ENCODE data around the gene PRDM15. TPM values are rescaled to one million over a fixed set of nuclear protein-coding genes. Genes with fewer than 3 reads are reported as not detected.

The PRDM15 gene
- total RNA-seq, 2 donors from 2014 or later, result 12.1 to 14.6 TPM

DNA sequence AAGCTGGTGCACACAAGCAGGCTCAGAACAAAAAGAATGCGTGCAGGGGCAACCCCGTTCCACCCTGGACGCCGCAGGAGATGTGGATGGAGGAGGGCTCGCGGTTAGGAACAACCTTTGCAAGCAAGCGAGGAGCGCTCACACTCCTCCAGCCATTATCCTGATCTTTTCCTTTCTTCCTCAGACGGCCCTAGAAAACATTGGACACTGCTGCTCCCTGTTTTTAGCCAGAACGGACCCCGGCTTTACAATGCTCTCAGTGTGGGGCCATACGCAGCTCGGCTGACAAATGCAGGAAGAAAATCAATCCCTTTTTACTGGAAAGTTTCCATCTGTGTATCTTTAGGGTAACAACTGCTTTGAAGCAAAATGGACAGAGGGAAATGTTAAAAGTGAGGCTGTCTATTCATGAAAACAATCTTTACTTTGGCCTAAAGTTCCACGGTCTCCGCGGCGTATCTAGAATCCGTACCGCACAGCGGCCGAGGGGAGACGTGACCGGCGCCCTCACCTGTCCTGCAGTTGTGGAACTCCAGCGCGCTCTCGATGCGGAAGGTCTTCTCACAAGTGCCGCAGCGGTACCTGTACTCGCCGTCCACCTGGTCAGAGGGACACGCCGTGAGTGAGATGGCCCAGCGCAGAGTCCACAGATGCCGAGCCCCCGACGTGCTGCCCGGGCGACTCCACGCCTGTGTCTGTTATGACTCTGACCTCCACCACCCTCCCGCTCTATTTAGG lies 44.0 kb downstream of the PRDM15 start:
- no peaks in the 10 kb centered on the region for H3K9me3 Mint-ChIP-seq
- H3K27me3 Mint-ChIP-seq (ENCODE audit: low read depth), result no peaks in the 10 kb centered on the region
- no peaks in the 10 kb centered on the region for H3K4me1 Mint-ChIP-seq (ENCODE audit: low read depth)
- H3K36me3 Mint-ChIP-seq (ENCODE audit: insufficient read depth in 2 of 2), result peaks cover 0 to 3% of the 10 kb centered on the region in 2 donors
- ATAC-seq (replicated peaks in 1 of 2) (no peak), DNase-seq (no peak)
- H3K4me3 Mint-ChIP-seq, result no peak overlapping the region
- H3K27ac Mint-ChIP-seq, result no peak overlapping the region

DNA sequence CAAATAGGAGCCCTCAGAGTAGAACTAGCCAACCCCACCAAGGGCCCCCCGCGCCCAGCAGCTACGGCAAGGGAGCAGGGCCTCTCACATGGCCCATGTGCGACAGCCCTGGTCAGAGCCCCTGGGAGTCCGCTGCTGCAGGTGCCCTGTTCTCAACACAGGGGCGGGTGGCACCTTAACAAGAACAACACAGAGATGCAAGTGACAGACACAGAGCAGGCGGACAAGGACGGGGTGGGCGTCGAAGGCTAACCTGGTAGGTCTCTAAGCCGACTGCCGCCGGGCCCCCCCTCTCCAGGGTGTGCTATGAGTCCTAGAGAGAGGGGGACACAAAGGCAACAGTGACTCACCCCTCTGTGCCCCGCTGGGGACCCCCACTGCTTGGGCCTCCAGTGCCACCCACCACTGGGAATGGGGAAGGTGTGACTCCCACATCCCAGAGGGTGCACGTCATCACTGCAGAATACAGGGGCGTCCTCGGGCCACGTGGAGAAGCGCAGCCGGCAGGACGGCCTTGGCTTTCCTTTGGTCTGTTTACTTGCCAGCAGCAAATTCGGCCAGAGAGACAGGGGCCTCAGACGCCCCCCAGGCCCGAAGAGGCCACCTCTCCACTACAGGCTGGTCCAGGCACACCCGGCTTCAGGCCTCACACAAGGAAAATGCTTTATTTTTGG lies 44.8 kb downstream of the PRDM15 start:
- no peak overlapping the region for H3K27ac Mint-ChIP-seq
- DNase-seq (no peak), ATAC-seq (replicated peaks in 1 of 2) (no peak)
- peaks cover 0 to 3% of the 10 kb centered on the region in 2 donors for H3K36me3 Mint-ChIP-seq (ENCODE audit: insufficient read depth in 2 of 2)
- H3K4me3 Mint-ChIP-seq, result no peak overlapping the region
- no peaks in the 10 kb centered on the region for H3K4me1 Mint-ChIP-seq (ENCODE audit: low read depth)
- no peaks in the 10 kb centered on the region for H3K27me3 Mint-ChIP-seq (ENCODE audit: low read depth)
- no peaks in the 10 kb centered on the region for H3K9me3 Mint-ChIP-seq

DNA sequence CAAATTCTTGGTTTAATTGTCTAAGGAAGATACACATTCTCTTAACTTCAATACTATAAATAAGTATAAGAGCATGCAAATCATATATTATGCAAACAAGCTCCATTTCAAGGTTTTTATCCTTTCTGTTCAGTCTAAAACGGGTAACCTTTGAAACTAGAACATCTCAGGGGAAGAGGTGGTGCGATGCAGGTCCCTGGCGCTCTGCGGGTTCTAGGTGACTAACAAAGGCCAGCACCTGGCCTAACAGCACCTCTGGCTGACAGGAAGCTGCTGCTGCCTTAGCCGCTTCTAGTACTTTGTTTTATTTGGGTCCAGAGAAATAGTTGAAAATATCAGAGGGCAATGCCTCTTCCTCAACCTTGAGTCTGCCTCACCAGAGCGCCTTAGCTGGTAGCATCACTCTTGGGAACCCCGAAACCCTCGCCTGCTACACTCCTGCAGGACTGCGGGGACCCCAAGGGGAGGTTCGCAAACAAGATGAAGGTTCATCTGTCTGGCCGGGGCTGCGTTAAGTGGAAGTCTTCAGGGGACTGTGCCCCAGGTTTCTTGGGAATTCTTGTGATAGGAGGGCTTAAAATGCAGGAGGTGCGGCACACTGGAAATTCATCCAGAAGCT lies 45.5 kb downstream of the PRDM15 start:
- H3K9me3 Mint-ChIP-seq, result no peaks in the 10 kb centered on the region
- DNase-seq (no peak), ATAC-seq (replicated peaks in 1 of 2) (no peak)
- H3K4me3 Mint-ChIP-seq, result no peak overlapping the region
- no peaks in the 10 kb centered on the region for H3K27me3 Mint-ChIP-seq (ENCODE audit: low read depth)
- H3K4me1 Mint-ChIP-seq (ENCODE audit: low read depth), result no peaks in the 10 kb centered on the region
- peaks cover 0 to 3% of the 10 kb centered on the region in 2 donors for H3K36me3 Mint-ChIP-seq (ENCODE audit: insufficient read depth in 2 of 2)
- H3K27ac Mint-ChIP-seq, result no peak overlapping the region

DNA sequence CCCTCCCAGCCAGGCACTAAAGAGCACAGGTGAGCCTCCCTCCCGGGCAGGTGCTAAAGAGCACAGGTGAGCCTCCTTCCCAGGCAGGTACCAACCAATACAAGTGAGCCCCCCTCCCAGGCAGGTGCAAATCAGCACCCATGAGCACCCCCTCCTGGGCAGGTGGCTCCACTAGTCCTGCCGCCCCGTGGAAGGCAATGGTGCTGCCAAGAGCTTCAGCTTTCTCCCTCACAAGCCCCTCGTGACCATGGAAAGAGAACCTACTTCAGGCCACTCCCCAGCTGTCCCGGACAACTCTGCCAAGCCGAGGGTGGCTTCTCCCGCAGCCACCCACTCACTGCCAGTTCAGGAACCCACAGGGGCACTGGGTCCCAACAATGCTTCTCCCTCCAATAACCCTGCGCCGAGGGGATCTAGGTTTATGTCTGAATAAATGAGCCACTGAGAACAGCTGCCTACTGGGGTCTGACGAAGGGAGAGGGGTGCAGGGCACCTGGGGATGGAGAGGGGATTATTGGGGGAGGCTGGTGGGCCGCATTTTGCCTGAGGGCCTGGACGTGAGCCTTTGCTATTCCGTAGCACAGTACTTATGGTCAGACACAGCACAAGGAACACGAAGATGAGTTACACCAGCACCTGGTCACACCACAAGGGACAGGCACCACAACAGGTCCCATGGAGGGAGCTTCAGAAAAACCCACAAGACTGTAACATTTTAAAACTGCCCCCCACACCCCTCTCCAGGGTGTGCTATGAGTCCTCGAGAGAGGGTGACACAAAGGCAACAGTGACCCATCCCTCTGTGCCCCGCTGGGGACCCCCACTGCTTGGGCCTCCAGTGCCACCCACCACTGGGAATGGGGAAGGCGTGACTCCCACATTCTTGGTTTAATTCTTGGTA lies 46.3 kb downstream of the PRDM15 start:
- Mint-ChIP-seq H3K36me3 (ENCODE audit: insufficient read depth in 2 of 2) (peaks cover 0 to 3% of the 10 kb centered on the region in 2 donors), H3K9me3 (no peaks in the 10 kb centered on the region), H3K27ac (no peak overlapping the region), H3K4me1 (ENCODE audit: low read depth) (no peaks in the 10 kb centered on the region), H3K4me3 (no peak overlapping the region), H3K27me3 (ENCODE audit: low read depth) (no peaks in the 10 kb centered on the region)
- DNase-seq (no peak), ATAC-seq (replicated peaks in 1 of 2) (no peak)

DNA sequence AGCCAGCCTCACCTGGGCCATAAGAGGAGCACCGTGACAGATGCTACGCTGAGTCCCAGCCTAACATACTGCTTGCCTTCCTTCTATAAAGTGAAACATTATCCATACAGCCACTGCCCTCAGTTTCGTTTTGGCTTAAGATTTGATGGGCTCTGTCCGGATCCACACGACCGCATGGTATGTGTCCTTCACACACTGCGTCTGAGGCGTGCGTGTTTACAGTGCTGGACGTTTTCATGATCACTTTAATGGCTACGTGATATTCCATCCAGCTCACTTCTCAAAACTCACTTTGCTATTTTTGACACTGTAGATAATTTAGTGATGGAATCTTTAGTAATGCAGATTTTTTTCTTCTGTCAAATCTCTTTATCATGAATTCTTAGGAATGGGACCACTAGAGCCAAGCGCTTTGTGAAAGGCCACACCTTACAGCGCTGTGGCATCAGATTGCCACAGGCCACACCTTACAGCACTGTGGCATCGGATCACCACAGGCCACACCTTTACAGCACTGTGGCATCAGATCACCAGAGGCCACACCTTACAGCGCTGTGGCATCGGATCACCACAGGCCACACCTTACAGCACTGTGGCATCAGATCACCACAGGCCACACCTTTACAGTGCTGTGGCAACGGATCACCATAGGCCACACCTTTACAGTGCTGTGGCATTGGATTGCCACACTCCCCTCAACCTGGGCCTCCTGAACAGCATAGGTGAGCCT lies 47.1 kb downstream of the PRDM15 start:
- no peaks in the 10 kb centered on the region for H3K4me1 Mint-ChIP-seq (ENCODE audit: low read depth)
- peaks cover 0 to 3% of the 10 kb centered on the region in 2 donors for H3K36me3 Mint-ChIP-seq (ENCODE audit: insufficient read depth in 2 of 2)
- ATAC-seq (replicated peaks in 1 of 2), result no peak
- no peak overlapping the region for H3K27ac Mint-ChIP-seq
- no peaks in the 10 kb centered on the region for H3K9me3 Mint-ChIP-seq
- no peaks in the 10 kb centered on the region for H3K27me3 Mint-ChIP-seq (ENCODE audit: low read depth)
- H3K4me3 Mint-ChIP-seq, result no peak overlapping the region
- no peak for DNase-seq

DNA sequence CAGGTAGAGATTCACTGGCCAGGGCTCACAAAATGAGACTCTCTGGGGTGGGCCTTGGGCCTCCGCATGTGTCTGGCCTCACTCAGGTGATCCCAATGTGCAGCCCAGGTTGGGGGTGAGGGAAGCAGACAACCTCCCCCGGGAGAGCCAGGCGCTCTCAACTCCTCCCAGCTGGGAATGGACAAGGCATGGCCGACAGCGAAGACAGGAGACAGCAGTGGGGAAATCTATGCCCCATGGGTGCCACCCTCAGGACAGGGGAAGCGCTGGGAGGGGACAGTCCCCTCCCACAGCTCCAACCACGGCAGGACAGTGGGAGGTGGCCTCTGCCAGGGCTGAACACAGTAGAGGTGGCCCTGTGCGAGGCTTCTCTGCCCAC lies 47.7 kb downstream of the PRDM15 start:
- H3K36me3 Mint-ChIP-seq (ENCODE audit: insufficient read depth in 2 of 2), result peaks cover 0 to 3% of the 10 kb centered on the region in 2 donors
- no peaks in the 10 kb centered on the region for H3K4me1 Mint-ChIP-seq (ENCODE audit: low read depth)
- ATAC-seq (replicated peaks in 1 of 2) (no peak), DNase-seq (no peak)
- H3K27ac Mint-ChIP-seq, result no peak overlapping the region
- H3K4me3 Mint-ChIP-seq, result no peak overlapping the region
- H3K27me3 Mint-ChIP-seq (ENCODE audit: low read depth), result no peaks in the 10 kb centered on the region
- no peaks in the 10 kb centered on the region for H3K9me3 Mint-ChIP-seq

DNA sequence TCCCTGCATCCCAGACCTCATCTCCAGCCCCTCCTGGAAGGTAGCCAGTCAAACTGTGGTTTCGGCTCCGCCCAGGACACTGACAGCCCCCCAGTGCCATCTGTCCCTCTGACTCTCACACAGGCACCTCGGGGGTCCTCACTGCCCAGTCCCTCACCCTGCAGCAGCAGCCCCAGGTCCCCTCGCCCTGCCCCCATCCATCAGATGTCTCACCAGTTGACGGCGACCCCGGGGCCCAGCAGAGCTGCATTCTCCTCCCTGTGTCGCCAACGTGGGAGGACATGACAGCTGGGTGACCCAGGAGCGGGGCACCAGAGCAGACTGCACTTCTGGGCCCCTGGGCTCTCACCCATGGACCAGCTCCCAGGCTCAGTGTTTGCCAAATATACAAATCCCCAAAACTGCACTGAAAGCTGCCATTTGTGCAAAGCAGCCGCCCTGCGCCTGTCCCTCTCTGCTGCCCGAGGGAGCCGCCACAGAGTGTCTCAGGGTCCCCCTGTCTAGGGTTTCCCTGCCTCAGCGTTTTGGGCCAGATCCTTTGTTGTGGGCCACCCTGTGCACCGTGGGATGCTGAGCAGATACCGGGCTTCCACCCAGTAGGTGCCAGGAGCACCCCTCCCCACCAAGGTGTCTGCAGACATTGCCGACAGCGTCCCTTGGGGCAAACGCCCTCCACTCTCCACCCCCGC lies 48.2 kb downstream of the PRDM15 start:
- Mint-ChIP-seq H3K27me3 (ENCODE audit: low read depth) (no peaks in the 10 kb centered on the region), H3K4me1 (ENCODE audit: low read depth) (no peaks in the 10 kb centered on the region), H3K36me3 (ENCODE audit: insufficient read depth in 2 of 2) (peaks cover 0 to under 1% of the 10 kb centered on the region in 2 donors), H3K9me3 (no peaks in the 10 kb centered on the region), H3K27ac (no peak overlapping the region), H3K4me3 (no peak overlapping the region)
- DNase-seq (no peak), ATAC-seq (replicated peaks in 1 of 2) (no peak)

DNA sequence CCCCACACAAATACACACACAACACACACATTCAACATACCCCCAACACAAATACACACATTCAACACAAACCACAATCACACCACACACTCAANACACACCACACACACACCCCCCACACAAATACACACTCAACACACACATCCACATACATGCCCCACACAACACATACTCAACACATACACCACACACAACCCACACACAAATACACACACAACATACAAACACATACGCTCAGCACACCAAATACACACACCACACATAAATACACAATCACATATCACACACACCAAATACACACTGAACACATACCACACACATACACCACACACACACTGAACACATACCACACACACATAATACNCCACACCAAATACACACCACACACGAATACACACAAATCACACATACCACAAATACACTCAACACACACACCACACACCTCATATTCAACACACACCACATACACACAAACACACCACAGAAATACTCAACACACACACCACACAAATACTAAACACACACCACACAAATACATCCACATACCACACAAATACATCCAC lies 48.9 kb downstream of the PRDM15 start:
- Mint-ChIP-seq H3K9me3 (no peaks in the 10 kb centered on the region), H3K4me1 (ENCODE audit: low read depth) (no peaks in the 10 kb centered on the region)
- no peak for DNase-seq

DNA sequence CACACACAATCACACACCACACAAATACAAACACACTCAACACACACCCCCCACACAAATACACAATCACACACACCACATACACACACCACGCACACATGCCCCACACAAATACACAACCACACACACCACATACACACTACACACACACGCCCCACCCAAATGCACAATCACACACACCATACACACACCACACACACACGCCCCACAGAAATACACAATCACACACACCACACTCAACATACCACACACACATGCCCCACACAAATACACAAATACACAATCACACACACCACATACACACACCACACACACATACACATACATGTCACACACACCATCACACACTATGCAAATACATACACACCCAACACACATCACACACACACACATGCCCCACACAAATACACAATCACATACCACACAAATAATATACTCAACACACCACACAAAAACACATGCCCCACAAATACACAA lies 50.2 kb downstream of the PRDM15 start:
- Mint-ChIP-seq H3K4me1 (ENCODE audit: low read depth) (no peaks in the 10 kb centered on the region), H3K27ac (no peak overlapping the region), H3K9me3 (no peaks in the 10 kb centered on the region), H3K36me3 (ENCODE audit: insufficient read depth in 2 of 2) (no peaks in the 10 kb centered on the region), H3K4me3 (no peak overlapping the region), H3K27me3 (ENCODE audit: low read depth) (no peaks in the 10 kb centered on the region)
- ATAC-seq (replicated peaks in 1 of 2) (no peak), DNase-seq (no peak)

More for the DNA sequence above, 48.9 kb downstream of the PRDM15 start:
- H3K27ac Mint-ChIP-seq, result no peak overlapping the region
- no peak overlapping the region for H3K4me3 Mint-ChIP-seq
- no peak for ATAC-seq (replicated peaks in 1 of 2)
- H3K27me3 Mint-ChIP-seq (ENCODE audit: low read depth), result no peaks in the 10 kb centered on the region
- no peaks in the 10 kb centered on the region for H3K36me3 Mint-ChIP-seq (ENCODE audit: insufficient read depth in 2 of 2)

DNA sequence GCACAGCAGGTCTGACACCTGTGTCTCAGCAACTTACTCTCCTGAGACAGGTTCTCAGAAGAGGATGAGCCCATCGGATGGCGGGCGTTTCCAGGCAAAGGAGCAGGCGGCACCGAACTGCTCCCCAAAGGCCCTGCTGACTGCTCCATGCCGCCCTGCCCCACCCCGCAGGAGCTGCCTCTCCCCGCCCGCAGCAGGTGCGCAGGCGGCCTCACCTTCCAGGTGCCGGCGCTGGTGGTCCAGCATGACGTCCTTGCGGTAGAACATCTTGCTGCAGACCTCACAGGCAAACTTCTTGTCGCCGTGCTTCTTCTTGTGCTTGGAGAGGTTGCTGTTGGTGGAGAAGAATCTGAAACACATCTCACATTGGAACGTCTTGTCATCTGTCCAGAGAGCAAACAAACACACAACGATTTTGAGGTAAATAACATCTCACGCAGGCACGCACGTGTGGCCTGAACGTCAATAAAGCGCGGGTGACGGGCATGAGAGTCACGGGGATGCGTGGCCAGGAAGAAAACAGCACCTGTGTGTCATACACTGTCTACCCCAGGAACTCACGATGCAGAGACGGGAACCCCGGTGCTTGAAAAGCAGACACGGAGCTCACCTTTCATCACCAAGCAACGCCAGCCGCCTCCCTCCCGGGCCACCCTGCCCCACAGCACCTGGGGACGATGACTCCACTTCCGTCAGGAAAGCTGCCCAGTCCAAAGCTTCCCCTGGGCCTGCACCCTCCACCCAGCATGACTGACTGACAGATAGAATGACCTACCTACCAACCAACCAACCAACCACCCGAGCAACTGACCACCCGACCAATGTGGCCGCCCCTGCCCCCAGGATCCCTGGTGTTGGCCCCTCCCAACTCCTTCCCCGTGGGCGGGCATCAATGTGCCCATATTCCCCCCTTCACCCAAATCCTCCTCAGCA lies 50.9 kb downstream of the PRDM15 start:
- no peaks in the 10 kb centered on the region for H3K9me3 Mint-ChIP-seq
- no peaks in the 10 kb centered on the region for H3K27me3 Mint-ChIP-seq (ENCODE audit: low read depth)
- no peaks in the 10 kb centered on the region for H3K4me1 Mint-ChIP-seq (ENCODE audit: low read depth)
- ATAC-seq (replicated peaks in 1 of 2) (no peak), DNase-seq (no peak)
- no peak overlapping the region for H3K27ac Mint-ChIP-seq
- no peak overlapping the region for H3K4me3 Mint-ChIP-seq
- peaks cover 0 to 3% of the 10 kb centered on the region in 2 donors for H3K36me3 Mint-ChIP-seq (ENCODE audit: insufficient read depth in 2 of 2)

DNA sequence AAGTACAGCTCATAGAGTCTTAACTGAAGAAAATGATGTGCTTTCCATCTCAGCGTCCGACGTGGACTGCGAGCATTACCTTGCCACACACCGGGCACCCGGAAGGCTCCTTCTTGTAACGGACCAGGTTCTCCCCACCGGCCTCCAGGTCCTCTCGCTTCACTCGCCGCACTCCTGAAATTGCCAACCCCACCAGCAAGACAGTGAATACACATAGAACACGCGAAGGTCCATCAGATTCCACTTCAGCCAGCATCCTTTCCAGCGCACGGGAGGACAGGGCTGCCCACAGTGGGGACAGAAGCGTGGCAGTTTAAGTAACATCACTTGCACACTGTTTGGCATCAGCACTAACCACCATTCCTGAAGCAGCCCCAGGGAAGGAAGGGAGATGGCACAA lies 53.3 kb downstream of the PRDM15 start:
- Mint-ChIP-seq H3K9me3 (no peaks in the 10 kb centered on the region), H3K27ac (no peak overlapping the region), H3K36me3 (ENCODE audit: insufficient read depth in 2 of 2) (peaks cover 0 to 4% of the 10 kb centered on the region in 2 donors), H3K27me3 (ENCODE audit: low read depth) (no peaks in the 10 kb centered on the region), H3K4me1 (ENCODE audit: low read depth) (no peaks in the 10 kb centered on the region), H3K4me3 (no peak overlapping the region)
- no peak for DNase-seq
- no peak for ATAC-seq (replicated peaks in 1 of 2)
